NAMALWA (cell line): ENCODE data around the gene PROCA1.
A peak's percentile ranks its signal among the peaks of the same experiment; 100 is the strongest.
"Not testable (repeated sequence)": the region's sequence is repeated elsewhere in the genome, so short reads cannot be mapped to it uniquely, and the experiment has no call there.

Experiments
- DNase-seq: peaks from one replicate; pipeline ENCODE4 v3.0.0-alpha.2; 2015; ENCODE audit warnings: low spot score

Gene PROCA1

DNA sequence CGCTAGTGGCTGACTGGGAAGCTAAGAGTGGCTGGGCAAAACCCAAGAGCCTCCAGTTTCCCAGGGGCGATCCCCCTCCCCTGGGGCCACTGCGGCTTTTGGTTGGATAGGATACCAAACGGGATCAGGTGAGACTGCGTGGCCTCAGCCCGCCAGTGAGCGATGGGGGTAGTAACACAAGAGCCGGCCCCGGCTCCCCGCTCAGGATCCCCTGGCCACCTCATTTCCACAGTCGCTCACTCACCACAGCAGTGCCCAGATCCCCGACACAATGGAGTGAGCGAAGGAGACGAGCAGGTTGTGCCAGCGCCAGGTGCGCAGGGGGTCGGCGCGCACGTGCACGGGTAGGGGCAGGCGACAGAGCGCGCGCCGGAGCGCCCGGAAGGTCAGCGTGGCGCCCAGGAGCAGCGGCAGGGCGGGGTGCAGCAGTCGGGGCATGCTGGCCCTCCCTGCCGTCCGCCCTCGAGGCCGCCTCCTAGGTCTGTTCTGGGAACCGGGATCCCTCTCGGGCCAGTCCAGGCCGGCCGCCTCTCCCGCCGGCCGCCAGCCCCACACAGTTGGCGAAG, 14.1 kb upstream of the PROCA1 start:
- peak; percentile 87 for DNase-seq

GRCh38 chr17:28725166-28725659, 13.5 kb upstream of the PROCA1 start:
- peak; percentile 88 for DNase-seq

DNA sequence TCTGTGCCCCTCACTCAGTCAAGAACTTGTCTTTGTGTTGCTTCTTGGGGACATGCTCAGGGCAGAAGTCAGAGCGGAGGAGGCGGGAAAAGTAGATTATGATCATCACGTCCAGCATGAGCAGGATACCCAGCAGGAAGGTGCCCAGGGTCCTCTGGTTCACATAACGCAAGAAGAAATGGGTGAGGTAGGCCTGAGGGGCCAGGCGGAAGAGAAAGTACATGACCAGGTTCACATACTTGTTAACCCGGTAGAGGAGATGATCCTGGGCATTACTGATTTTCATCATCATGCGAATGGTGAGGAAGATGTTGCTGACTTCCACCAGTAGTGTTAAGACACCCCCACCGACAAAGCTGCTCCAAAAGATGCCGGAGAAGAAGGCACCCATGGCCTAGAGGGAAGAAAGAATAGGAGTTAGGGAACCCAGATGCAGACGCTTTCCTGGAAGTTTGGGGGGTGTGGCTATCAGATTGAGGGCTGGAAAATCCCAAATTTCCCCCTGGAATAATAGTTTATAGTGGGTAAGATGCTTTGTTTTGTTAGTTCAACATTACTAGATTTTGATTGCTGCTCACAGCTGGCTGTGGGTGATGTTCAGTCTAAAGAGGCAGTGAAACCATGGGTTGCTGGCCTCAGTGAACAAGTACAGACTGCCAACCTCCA, 12.9 kb upstream of the PROCA1 start:
- peak; percentile 66 for DNase-seq

- DNase-seq = peak; percentile 48
These were observed 12.3 kb upstream of the PROCA1 start for GRCh38 chr17:28723836-28724499.

DNA sequence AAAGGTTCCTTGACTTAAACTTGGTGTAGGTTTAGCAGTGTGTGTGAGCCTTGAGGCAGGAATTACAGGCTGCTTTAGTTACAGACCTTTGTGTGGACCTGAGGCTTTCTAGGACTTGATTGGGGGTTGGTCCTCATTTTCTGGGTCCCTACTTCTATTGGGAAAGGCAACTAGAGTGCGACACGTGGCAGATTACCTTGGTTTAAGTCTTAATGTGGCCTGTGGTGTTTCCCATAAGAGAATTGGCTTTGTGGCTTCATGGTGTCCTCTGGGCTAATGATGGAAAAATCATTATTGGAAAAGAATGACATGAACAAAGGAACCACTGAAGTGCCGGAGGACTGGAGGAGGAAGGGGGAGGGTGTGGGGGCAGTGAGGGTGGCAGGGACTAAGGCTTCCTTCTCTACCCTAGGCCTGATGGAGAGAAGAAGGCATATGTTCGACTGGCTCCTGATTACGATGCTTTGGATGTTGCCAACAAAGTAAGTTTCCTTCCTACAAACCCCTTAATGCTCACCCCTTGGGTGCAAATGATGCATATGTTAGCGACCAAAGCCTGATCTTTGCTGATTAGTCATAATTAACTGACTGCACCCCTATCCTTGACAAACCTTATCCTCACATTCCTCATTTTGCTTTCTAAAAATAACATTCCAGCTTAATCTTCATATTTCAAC, 11.6 kb upstream of the PROCA1 start:
- peak; percentile 25 for DNase-seq

- no peak for DNase-seq
These were observed 10.9 kb upstream of the PROCA1 start for GRCh38 chr17:28722417-28723158.

DNA sequence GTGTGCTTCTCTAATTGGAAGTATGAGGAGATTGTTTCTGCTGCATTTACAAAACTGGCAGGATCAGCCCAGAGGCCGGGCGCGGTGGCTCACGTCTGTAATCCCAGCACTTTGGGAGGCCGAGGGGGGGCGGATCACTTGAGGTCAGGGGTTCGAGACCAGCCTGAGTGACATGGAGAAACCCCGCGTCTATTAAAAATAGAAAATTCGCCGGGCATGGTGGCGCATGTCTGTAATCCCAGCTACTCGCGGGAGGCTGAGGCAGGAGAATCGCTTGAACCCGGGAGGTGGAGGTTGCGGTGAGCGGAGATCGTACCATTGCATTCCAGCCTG, 9.3 kb upstream of the PROCA1 start:
- DNase-seq = not testable (repeated sequence)

GRCh38 chr17:28720247-28720996, 8.7 kb upstream of the PROCA1 start:
- DNase-seq = peak; percentile 66

- DNase-seq = no peak
These were observed 7.3 kb upstream of the PROCA1 start for GRCh38 chr17:28719021-28719433.

- DNase-seq = no peak
These were observed 6.8 kb upstream of the PROCA1 start for GRCh38 chr17:28718333-28719020.

DNA sequence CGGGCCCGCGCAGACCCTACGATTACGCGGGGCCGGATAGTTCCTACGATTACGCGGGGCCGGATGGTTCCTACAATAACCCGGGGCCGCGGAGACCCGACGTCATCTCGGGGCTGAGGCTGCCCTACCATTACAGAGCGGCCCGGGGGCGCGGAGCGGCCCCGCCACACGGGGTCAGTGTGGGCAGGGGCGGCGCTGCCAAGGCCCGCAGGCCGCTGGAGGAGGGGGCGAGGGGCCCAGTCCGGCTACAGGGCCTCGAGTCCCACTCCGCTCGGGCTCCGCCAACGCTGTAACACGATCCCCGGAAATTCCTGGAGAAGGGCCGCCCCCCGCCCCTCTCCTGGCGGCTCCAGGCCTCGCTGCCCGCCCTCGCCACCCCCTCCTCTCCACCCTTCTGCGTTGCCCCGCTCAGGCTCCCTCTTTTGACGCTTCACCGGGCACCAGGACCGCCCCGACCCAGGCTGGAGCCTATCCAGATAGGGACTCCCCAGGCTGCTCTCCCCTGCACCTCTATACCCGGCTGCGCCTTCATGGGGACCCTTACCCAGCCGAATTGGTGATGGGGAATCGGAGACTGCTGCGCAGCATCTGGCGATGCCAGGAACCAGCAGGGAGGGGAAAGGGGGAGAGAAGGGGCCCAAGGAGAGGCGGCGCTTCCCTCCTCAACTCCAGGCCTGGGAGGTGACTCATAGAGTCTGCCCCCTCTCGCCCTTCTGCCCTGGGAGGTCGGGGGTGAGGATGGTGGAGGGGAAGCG, 6.1 kb upstream of the PROCA1 start, which contains the start of gene RAB34:
Gene RAB34, minus strand, starts transcription at position 291 of the 755 bp plus-strand sequence. CDS start 602 bp downstream, outside the sequence.
- DNase-seq = no peak

DNA sequence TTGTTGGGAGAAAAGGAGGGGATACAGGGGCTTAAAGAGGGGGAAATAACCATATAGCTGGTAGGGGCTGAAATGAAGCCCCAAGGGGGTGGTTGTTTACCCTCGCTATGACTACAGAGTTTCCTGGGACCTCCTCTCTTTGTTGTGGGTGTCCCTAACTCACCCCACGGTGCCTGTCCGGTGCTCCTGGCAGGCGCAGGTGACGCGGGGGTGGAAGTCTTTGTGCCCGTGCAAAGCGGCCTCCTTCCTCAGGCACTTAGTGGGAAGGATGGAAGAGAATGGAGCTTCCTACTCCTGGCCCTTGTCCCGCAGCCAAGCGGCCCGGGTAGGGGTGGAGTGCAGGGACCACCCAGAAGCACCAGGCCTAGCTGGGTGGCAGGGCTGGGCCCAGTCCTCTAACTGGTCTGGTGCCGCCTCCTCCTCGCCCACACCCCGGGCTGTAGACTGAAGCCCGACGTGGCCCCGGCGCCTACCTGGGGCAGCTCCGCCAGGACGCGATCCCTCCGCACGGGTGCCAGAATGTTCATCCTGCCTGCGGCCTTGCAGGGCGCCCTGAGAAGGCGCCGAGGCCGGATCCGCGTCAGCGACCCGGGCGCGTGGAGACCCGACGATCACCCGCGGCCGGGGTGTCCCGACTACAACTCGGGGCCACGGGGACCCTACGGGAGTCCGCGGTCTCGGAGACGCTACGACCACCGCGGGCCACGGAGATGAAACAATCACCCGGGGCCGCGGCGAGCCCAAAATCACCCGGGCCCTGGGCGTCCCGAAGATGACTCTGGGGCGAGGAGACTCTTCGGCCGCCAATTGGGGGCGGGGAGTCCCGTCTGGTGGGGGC, 5.3 kb upstream of the PROCA1 start:
- DNase-seq = no peak

- no peak for DNase-seq
These were observed 3.5 kb upstream of the PROCA1 start for GRCh38 chr17:28715217-28715616.

DNA sequence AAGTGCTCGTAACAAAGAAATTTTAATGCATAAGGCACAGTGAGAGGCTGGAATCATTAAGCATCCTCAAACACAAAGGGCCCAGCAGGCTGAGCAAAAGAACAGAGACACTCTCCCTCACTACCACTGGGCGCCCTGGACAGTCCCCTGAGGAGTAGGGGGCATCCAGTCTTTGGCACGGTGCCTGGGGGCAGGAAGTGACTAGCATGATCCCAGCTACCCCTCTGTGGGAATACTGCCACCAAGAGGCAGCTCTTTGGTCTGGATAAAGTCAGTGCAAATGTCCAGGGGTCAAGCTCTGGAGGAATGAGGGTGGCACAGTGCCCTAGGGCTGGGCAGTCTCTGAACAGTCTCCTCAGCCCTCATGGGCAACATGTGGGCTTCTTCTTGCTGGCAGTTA, 2.6 kb upstream of the PROCA1 start:
- DNase-seq = no peak

GRCh38 chr17:28712705-28713415, 1.2 kb upstream of the PROCA1 start:
- no peak for DNase-seq

DNA sequence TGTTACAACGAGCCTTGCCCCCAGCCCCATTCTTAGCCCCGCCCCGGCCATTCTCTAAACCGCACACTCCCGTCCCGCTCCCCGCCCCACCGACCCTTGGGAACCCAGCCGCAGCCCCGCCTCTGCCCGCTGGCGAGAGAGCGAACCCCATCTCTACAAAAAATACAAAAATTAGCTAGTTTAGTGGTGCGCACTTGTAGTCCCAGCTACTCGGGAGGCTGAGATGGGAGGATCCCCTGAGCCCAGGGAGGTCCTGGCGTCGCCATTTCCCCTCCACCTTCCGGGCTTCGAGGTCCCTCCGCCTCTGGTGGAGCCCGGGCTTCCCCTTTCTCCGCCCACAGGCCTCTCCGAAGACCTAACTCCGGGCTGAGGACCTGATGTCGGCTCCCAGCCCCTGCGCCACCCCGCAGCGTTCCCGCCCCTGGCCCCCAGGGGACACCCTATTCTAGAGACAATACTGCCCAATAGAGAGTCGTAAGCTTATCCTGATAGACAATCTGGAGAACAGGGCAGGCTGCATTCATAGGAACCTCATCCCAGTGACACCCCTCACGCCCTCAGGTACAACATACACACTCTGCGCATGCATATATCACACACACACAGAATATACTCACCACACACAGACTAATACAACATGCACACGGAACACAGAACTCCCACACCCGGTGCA, 480 bp upstream of the PROCA1 start:
- DNase-seq = peak; percentile 85

- peak; percentile 90 for DNase-seq
These were observed 596 bp downstream of the PROCA1 start for GRCh38 chr17:28710861-28711722.
